ENCODE results near the gene OSM. TPM values are rescaled to one million over a fixed set of nuclear protein-coding genes. Genes with fewer than 3 reads are reported as not detected.
A peak's percentile ranks its signal among the peaks of the same experiment; 100 is the strongest.

OSM gene
- polyA plus RNA-seq, 1 of the 3 experiments (the other 2 are of a cell fraction): not detected

DNA sequence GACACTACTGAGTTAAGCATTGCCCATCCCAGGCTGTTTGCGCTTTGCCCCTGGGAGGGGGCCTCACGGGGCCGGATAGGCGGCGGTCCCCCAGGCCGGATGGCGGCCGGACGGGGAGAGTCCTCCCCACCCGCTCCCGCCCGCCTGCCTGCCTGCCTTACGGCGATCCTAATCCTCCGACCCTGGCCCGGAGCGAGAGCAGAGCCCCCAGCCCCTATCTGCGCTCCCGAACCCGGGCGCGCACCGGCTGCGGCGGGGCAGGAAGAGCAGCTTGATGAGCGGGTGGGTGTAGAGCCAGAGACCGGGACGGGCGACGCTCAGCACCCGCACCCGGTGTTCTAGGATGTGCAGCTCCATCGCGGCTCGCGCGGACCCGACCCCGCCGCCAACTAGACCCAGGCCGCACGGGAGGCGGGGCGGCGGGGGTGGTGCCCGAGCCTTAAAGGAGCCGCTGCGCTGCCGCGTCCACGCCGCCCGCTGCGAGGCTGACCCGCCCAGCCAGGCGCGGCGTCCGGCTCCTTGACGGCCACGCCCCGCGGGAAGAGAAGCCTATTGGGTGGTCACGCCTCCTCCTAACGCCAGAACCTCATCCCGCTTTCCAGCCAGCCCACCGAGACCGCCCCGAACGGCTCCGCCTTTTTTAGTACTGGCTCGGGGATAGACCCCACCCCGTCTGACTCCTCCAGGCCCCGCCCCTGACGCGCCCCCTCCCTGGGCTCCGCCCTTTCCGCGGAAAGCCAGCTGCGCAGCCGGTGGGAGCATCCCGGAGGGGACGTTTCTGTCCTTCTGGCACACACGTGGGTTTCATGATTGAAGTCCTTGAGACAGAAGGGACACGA is 22.7 kb upstream of the OSM start, which contains the start of gene CASTOR1 (continued):
- TF ChIP-seq, protein P1, sequence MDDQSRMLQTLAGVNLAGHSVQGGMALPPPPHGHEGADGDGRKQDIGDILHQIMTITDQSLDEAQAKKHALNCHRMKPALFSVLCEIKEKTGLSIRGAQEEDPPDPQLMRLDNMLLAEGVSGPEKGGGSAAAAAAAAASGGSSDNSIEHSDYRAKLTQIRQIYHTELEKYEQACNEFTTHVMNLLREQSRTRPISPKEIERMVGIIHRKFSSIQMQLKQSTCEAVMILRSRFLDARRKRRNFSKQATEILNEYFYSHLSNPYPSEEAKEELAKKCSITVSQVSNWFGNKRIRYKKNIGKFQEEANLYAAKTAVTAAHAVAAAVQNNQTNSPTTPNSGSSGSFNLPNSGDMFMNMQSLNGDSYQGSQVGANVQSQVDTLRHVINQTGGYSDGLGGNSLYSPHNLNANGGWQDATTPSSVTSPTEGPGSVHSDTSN (IDR thresholded peaks at IDR 0.05): peak; percentile 1; the same call in 1 of the 2 replicates
- TF ChIP-seq TEAD4 (IDR thresholded peaks at IDR 0.05; ENCODE audit: borderline replicate concordance, insufficient read depth): no peak
- TF ChIP-seq NRF1 (IDR thresholded peaks at IDR 0.05; ENCODE audit: low read depth, low read length): peak; percentile 51
- TF ChIP-seq MEF2A (IDR thresholded peaks at IDR 0.05; ENCODE audit: borderline replicate concordance, low read depth): no peak
- TF ChIP-seq MXI1 (IDR thresholded peaks at IDR 0.05; ENCODE audit: low read depth, low read length): peak; percentile 94
- TF ChIP-seq CHD2 (IDR thresholded peaks at IDR 0.05; ENCODE audit: low read length, partially characterized antibody): peak; percentile 13
- TF ChIP-seq NFIC (IDR thresholded peaks at IDR 0.05; ENCODE audit: borderline replicate concordance): no peak
- TF ChIP-seq, protein P2, sequence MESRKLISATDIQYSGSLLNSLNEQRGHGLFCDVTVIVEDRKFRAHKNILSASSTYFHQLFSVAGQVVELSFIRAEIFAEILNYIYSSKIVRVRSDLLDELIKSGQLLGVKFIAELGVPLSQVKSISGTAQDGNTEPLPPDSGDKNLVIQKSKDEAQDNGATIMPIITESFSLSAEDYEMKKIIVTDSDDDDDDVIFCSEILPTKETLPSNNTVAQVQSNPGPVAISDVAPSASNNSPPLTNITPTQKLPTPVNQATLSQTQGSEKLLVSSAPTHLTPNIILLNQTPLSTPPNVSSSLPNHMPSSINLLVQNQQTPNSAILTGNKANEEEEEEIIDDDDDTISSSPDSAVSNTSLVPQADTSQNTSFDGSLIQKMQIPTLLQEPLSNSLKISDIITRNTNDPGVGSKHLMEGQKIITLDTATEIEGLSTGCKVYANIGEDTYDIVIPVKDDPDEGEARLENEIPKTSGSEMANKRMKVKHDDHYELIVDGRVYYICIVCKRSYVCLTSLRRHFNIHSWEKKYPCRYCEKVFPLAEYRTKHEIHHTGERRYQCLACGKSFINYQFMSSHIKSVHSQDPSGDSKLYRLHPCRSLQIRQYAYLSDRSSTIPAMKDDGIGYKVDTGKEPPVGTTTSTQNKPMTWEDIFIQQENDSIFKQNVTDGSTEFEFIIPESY (IDR thresholded peaks at IDR 0.05; ENCODE audit: borderline replicate concordance, low read depth): no peak
- no peak for TF ChIP-seq GABPA (IDR thresholded peaks at IDR 0.05; ENCODE audit: low read depth)

DNA sequence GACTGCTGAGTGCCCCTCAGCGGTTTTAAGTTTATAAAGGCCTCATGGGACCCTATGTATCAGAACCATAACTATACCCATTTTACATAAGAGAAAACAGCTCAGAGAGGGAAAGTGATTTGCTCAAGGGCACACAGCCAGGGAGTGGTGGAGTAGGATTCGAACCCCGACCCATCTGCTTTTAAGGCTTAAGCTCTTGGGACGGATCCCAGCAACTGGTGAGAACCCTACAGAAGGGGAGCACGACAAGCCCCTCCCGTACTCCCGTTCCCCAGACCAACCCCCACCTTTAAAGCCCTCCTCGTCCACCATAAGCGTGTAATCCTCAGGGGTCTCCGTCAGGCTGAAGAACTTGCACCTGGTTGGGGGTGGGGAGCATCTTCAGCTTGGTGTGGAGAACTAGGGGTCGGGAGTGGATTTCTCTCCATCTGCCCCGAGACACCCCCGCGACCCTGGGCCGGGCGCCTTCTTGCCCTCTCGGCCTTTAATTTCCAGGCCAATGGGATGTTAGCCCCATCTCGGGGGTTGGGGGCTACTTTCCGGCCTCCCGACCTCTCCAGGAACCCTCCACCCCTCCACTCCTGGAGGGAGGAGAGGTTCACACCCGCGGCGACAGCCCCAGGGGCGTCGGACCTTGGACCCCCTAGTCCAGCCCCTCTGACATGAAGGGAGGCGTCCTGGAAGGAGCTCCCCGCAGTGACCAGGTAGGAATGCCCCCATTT is 21.9 kb upstream of the OSM start:
- WGBS (ENCODE audit: low lambda C conversion rate): 32% methylated on average over 18 of the region's 27 CpGs
- Histone ChIP-seq H3K4me2 (peak overlapping the region; percentile 95), H3K79me2 (ENCODE audit: insufficient read depth) (no peaks in the 10 kb centered on the region), H3K4me1 (ENCODE audit: control insufficient read depth in 1 of 2, insufficient read depth in 2 of 2, low read depth in 1 of 2, low read length in 1 of 2) (peaks cover 16 to 30% of the 10 kb centered on the region in 2 experiments; a peak in 2 of 4 replicates), H3K36me3 (replicated peaks in 1 of 2; ENCODE audit: control insufficient read depth in 1 of 2, insufficient read depth in 2 of 2, low read length in 1 of 2) (peaks cover 0 to 21% of the 10 kb centered on the region in 2 experiments), H3K4me3 (ENCODE audit: low read depth in 2 of 2, low read length in 1 of 2) (peak overlapping the region; percentile 83 to 84), H4K20me1 (ENCODE audit: insufficient read depth) (peaks cover 4% of the 10 kb centered on the region; the same call in 1 of the 2 replicates), H3F3A (replicated peaks; ENCODE audit: insufficient read depth) (peaks cover 17% of the 10 kb centered on the region), H3K27ac (ENCODE audit: low read depth in 2 of 2, low read length in 1 of 2) (peak overlapping the region; percentile 53 to 73; a peak in 3 of 4 replicates), H3K27me3 (ENCODE audit: insufficient read depth) (no peaks in the 10 kb centered on the region), H3K9me2 (no peaks in the 10 kb centered on the region), H2AFZ (ENCODE audit: low read depth) (peak overlapping the region; percentile 80; the same call in 1 of the 2 replicates), H3K9ac (peak overlapping the region; percentile 76), H3K9me3 (no peaks in the 10 kb centered on the region)
- ChIA-PET POLR2A (interaction anchor here (1.1 to 3.5 kb wide), 4 partner anchors 25 to 99 kb away, joined by 3 to 10 read pairs (median 5); partner anchors contain the start of genes CCDC157, RNF215 and SF3A1), CTCF (interaction anchor here (0.6 to 12.9 kb wide), 62 partner anchors 9 to 231 kb away, joined by 3 to 228 read pairs (median 5); partner anchors contain the start of genes CCDC157, RNF215, SEC14L2 and SF3A1)
- no peak for DNase-seq
- TF ChIP-seq TEAD4 (IDR thresholded peaks at IDR 0.05; ENCODE audit: borderline replicate concordance, insufficient read depth) (no peak), NRF1 (IDR thresholded peaks at IDR 0.05; ENCODE audit: low read depth, low read length) (no peak), EZH2phosphoT487 (IDR thresholded peaks at IDR 0.05; ENCODE audit: borderline replicate concordance, low read depth) (no peak), RCOR1 (IDR thresholded peaks at IDR 0.05; ENCODE audit: low read length) (no peak), MXI1 (IDR thresholded peaks at IDR 0.05; ENCODE audit: low read depth, low read length) (no peak), GABPA (IDR thresholded peaks at IDR 0.05; ENCODE audit: low read depth) (no peak), NFIC (IDR thresholded peaks at IDR 0.05; ENCODE audit: borderline replicate concordance) (no peak), SMC3 (IDR thresholded peaks at IDR 0.05; ENCODE audit: low read depth, low read length) (no peak), JUND (IDR thresholded peaks at IDR 0.05) (no peak), MEF2A (IDR thresholded peaks at IDR 0.05; ENCODE audit: borderline replicate concordance, low read depth) (no peak), FOXM1 (IDR thresholded peaks at IDR 0.05; ENCODE audit: low read depth) (no peak), TAF1 (IDR thresholded peaks at IDR 0.05; ENCODE audit: borderline replicate concordance, low read depth, low read length) (no peak), RFX5 (IDR thresholded peaks at IDR 0.05; ENCODE audit: low read length) (no peak)
- TF ChIP-seq, protein P1 (IDR thresholded peaks at IDR 0.05): no peak
- TF ChIP-seq, protein P3, sequence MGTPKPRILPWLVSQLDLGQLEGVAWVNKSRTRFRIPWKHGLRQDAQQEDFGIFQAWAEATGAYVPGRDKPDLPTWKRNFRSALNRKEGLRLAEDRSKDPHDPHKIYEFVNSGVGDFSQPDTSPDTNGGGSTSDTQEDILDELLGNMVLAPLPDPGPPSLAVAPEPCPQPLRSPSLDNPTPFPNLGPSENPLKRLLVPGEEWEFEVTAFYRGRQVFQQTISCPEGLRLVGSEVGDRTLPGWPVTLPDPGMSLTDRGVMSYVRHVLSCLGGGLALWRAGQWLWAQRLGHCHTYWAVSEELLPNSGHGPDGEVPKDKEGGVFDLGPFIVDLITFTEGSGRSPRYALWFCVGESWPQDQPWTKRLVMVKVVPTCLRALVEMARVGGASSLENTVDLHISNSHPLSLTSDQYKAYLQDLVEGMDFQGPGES (IDR thresholded peaks at IDR 0.05; ENCODE audit: low read depth, low read length): no peak
- TF ChIP-seq, protein P4, sequence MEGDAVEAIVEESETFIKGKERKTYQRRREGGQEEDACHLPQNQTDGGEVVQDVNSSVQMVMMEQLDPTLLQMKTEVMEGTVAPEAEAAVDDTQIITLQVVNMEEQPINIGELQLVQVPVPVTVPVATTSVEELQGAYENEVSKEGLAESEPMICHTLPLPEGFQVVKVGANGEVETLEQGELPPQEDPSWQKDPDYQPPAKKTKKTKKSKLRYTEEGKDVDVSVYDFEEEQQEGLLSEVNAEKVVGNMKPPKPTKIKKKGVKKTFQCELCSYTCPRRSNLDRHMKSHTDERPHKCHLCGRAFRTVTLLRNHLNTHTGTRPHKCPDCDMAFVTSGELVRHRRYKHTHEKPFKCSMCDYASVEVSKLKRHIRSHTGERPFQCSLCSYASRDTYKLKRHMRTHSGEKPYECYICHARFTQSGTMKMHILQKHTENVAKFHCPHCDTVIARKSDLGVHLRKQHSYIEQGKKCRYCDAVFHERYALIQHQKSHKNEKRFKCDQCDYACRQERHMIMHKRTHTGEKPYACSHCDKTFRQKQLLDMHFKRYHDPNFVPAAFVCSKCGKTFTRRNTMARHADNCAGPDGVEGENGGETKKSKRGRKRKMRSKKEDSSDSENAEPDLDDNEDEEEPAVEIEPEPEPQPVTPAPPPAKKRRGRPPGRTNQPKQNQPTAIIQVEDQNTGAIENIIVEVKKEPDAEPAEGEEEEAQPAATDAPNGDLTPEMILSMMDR (IDR thresholded peaks at IDR 0.05): no peak

Measured in SK-N-SH (cell line).